T-cell (primary cell): ENCODE data around the gene SOX6. TPM values are rescaled to one million over a fixed set of nuclear protein-coding genes. Genes with fewer than 3 reads are reported as not detected.

Source experiments
- ATAC-seq, 4 experiments: fragments of 200-7000 bp in 3 of 4; fragments of 150-1000 bp in 1 of 4; cut with Tn5 transposase; replicated peaks in 1 of 4; 1 replicate in 3 of 4; 2 replicates in 1 of 4; pipeline ENCODE4 v1.10.0; 2021; ENCODE audit warnings: moderate library complexity in 3 of 4, mild to moderate bottlenecking in 2 of 4, moderate number of reproducible peaks in 1 of 4
- CTCF ChIA-PET, 2 donors: fragments of 300-600 bp; sonication (Branson Sonifier 250); formaldehyde crosslinking; loops; one replicate each; lab custom pipeline; 2022; ENCODE audit warnings: antibody characterized with exemption in 2 of 2; lab: Charles Lee
- POLR2A ChIA-PET, 2 donors: fragments of 300-600 bp; sonication (Branson Sonifier 250); formaldehyde crosslinking; loops; one replicate each; lab custom pipeline; 2022; ENCODE audit warnings: antibody characterized with exemption in 2 of 2; lab: Charles Lee
- DNase-seq, 35 experiments: peaks; one replicate each; pipeline versions ENCODE4 v3.0.0 to v3.0.0-alpha.2; 2013 to 2023
- H3K27ac ChIP-seq: one replicate; pipeline ENCODE4 v1.5.1; 2013; ENCODE audit warnings: low read length
- H3K27me3 ChIP-seq, 2 experiments: replicated peaks in 1 of 2; 1 replicate in 1 of 2; 2 replicates in 1 of 2; pipeline versions ENCODE4 v1.6.1 to v1.7.0; 2013; ENCODE audit warnings: low read length in 1 of 2, mixed read lengths in 1 of 2; ENCODE audit not compliant: control insufficient read depth in 2 of 2, insufficient read depth in 2 of 2; ENCODE audit errors: extremely low read depth in 1 of 2
- H3K36me3 ChIP-seq, 2 donors: 1 replicate in 1 of 2; 2 replicates in 1 of 2; pipeline versions ENCODE4 v1.6.1 to v1.7.0; 2013; ENCODE audit warnings: low read length in 1 of 2; ENCODE audit not compliant: control insufficient read depth in 2 of 2, insufficient read depth in 1 of 2; ENCODE audit errors: extremely low read depth in 1 of 2
- H3K4me1 ChIP-seq, 2 experiments: 1 replicate in 1 of 2; 2 replicates in 1 of 2; pipeline versions ENCODE4 v1.6.1 to v1.7.0; 2013; ENCODE audit warnings: low read length in 2 of 2, mixed read lengths in 1 of 2; ENCODE audit not compliant: insufficient read depth in 2 of 2, control insufficient read depth in 1 of 2; ENCODE audit errors: extremely low read depth in 1 of 2
- H3K4me3 ChIP-seq, 2 donors: 1 replicate in 1 of 2; 2 replicates in 1 of 2; pipeline versions ENCODE4 v1.5.1 to v1.7.0; 2013; ENCODE audit warnings: mild to moderate bottlenecking in 2 of 2, low read length in 1 of 2, moderate library complexity in 1 of 2; ENCODE audit not compliant: control insufficient read depth in 1 of 2; ENCODE audit errors: extremely low read depth in 1 of 2
- H3K9me3 ChIP-seq: 2 replicates; pipeline ENCODE4 v1.7.0; 2013
- H3K27ac Mint-ChIP-seq, 2 donors: one replicate each; pipeline ENCODE4 v1.8.0; 2020 to 2021; ENCODE audit warnings: mild to moderate bottlenecking in 2 of 2, mixed read lengths in 2 of 2
- H3K27me3 Mint-ChIP-seq, 2 donors: one replicate each; pipeline ENCODE4 v1.8.0; 2021 to 2022; ENCODE audit warnings: mixed read lengths in 2 of 2
- H3K36me3 Mint-ChIP-seq: one replicate; pipeline ENCODE4 v1.8.0; 2021; ENCODE audit warnings: mixed read lengths
- H3K4me1 Mint-ChIP-seq, 3 donors: one replicate each; pipeline ENCODE4 v1.8.0; 2020 to 2022; ENCODE audit warnings: mixed read lengths in 3 of 3, mild to moderate bottlenecking in 1 of 3
- H3K4me3 Mint-ChIP-seq, 3 donors: one replicate each; pipeline ENCODE4 v1.8.0; 2020 to 2022; ENCODE audit warnings: mild to moderate bottlenecking in 3 of 3, mixed read lengths in 3 of 3, moderate library complexity in 3 of 3
- H3K9me3 Mint-ChIP-seq, 3 donors: one replicate each; pipeline ENCODE4 v1.8.0; 2020 to 2022; ENCODE audit warnings: mixed read lengths in 3 of 3
- WGBS: methylation state at CpG from one replicate; pipeline ENCODE4 v1.1.5; 2013; ENCODE audit warnings: missing lambda C conversion rate; ENCODE audit not compliant: insufficient coverage; 5-methylcytosine and 5-hydroxymethylcytosine counted together
- total RNA-seq, 35 experiments: library from RNA in 6 of 35; stranded (reverse) in 6 of 35; fragments of 120-200 nt in 1 of 35; gene quantifications; one replicate each; pipeline versions ENCODE4 v1.2.1 to v1.2.4 and lab custom pipeline; 2013 to 2026

SOX6 gene
- total RNA-seq, 5 donors from 2014 or later (not counting 1 experiment from before 2014, with no cell fraction given), result 0.16 TPM; not detected in 4

- no peak overlapping the region for H3K4me3 ChIP-seq
- no peaks in the 10 kb centered on the region for H3K4me1 Mint-ChIP-seq
- WGBS, result 100% methylated on average over 2 of the region's 3 CpGs
- DNase-seq, result no peak
- H3K9me3 Mint-ChIP-seq, result peaks cover 4 to 33% (median 7%) of the 10 kb centered on the region in 3 donors
- no peaks in the 10 kb centered on the region for H3K4me1 ChIP-seq
- no peaks in the 10 kb centered on the region for H3K27me3 Mint-ChIP-seq
- ChIA-PET POLR2A (no interaction called here), CTCF (no interaction called here)
- H3K36me3 ChIP-seq, result no peaks in the 10 kb centered on the region
- H3K9me3 ChIP-seq, result no peaks in the 10 kb centered on the region
- H3K27ac ChIP-seq, result no peak overlapping the region
- H3K27ac Mint-ChIP-seq, result no peak overlapping the region
- no peaks in the 10 kb centered on the region for H3K27me3 ChIP-seq
- no peak for ATAC-seq
- no peaks in the 10 kb centered on the region for H3K36me3 Mint-ChIP-seq
- no peak overlapping the region for H3K4me3 Mint-ChIP-seq
Measured at GRCh38 chr11:16265022-16265421, 91.3 kb downstream of the SOX6 start.

- H3K4me3 ChIP-seq, result no peak overlapping the region
- H3K9me3 ChIP-seq, result no peaks in the 10 kb centered on the region
- Mint-ChIP-seq H3K4me1 (no peaks in the 10 kb centered on the region), H3K4me3 (no peak overlapping the region), H3K36me3 (no peaks in the 10 kb centered on the region), H3K9me3 (peaks cover 0 to 32% (median 7%) of the 10 kb centered on the region in 3 donors), H3K27ac (no peak overlapping the region), H3K27me3 (no peaks in the 10 kb centered on the region)
- H3K4me1 ChIP-seq, result no peaks in the 10 kb centered on the region
- no peak overlapping the region for H3K27ac ChIP-seq
- DNase-seq (no peak), ATAC-seq (no peak)
- ChIA-PET CTCF (no interaction called here), POLR2A (no interaction called here)
- no peaks in the 10 kb centered on the region for H3K36me3 ChIP-seq
- H3K27me3 ChIP-seq, result no peaks in the 10 kb centered on the region
Measured at GRCh38 chr11:16262645-16262955, 93.7 kb downstream of the SOX6 start.

GRCh38 chr11:16261836-16262644 lies 94.3 kb downstream of the SOX6 start:
- Mint-ChIP-seq H3K27me3 (no peaks in the 10 kb centered on the region), H3K9me3 (peaks cover 2 to 32% (median 10%) of the 10 kb centered on the region in 3 donors), H3K4me1 (no peaks in the 10 kb centered on the region), H3K27ac (no peak overlapping the region), H3K36me3 (no peaks in the 10 kb centered on the region), H3K4me3 (no peak overlapping the region)
- DNase-seq (no peak), ATAC-seq (no peak)
- Histone ChIP-seq H3K36me3 (no peaks in the 10 kb centered on the region), H3K4me3 (no peak overlapping the region), H3K9me3 (no peaks in the 10 kb centered on the region), H3K27me3 (no peaks in the 10 kb centered on the region), H3K4me1 (no peaks in the 10 kb centered on the region), H3K27ac (no peak overlapping the region)
- CTCF ChIA-PET, result no interaction called here
- POLR2A ChIA-PET, result no interaction called here
- no CpG with 5 or more reads among the region's 3 CpGs for WGBS

GRCh38 chr11:16252373-16252772 lies 104.0 kb downstream of the SOX6 start:
- no peak for ATAC-seq

GRCh38 chr11:16248248-16248647 lies 108.1 kb downstream of the SOX6 start:
- no peak overlapping the region for H3K4me3 Mint-ChIP-seq
- H3K4me1 ChIP-seq, result no peaks in the 10 kb centered on the region
- no peak for DNase-seq
- CTCF ChIA-PET, result no interaction called here
- H3K27ac Mint-ChIP-seq, result no peak overlapping the region
- no peaks in the 10 kb centered on the region for H3K36me3 ChIP-seq
- no peaks in the 10 kb centered on the region for H3K27me3 ChIP-seq
- peaks cover 4 to 15% (median 5%) of the 10 kb centered on the region in 3 donors for H3K9me3 Mint-ChIP-seq
- H3K27me3 Mint-ChIP-seq, result no peaks in the 10 kb centered on the region
- WGBS, result no CpG with 5 or more reads among the region's 2 CpGs
- no peaks in the 10 kb centered on the region for H3K4me1 Mint-ChIP-seq
- no peak overlapping the region for H3K4me3 ChIP-seq
- no peak for ATAC-seq
- H3K9me3 ChIP-seq, result no peaks in the 10 kb centered on the region
- no peaks in the 10 kb centered on the region for H3K36me3 Mint-ChIP-seq
- H3K27ac ChIP-seq, result no peak overlapping the region
- POLR2A ChIA-PET, result no interaction called here

More at GRCh38 chr11:16252373-16252772, 104.0 kb downstream of the SOX6 start:
- Histone ChIP-seq H3K4me1 (no peaks in the 10 kb centered on the region), H3K9me3 (no peaks in the 10 kb centered on the region), H3K36me3 (no peaks in the 10 kb centered on the region), H3K27me3 (no peaks in the 10 kb centered on the region), H3K27ac (no peak overlapping the region), H3K4me3 (no peak overlapping the region)
- H3K4me1 Mint-ChIP-seq, result no peaks in the 10 kb centered on the region
- CTCF ChIA-PET, result no interaction called here
- no peaks in the 10 kb centered on the region for H3K27me3 Mint-ChIP-seq
- peaks cover 4 to 18% (median 6%) of the 10 kb centered on the region in 3 donors for H3K9me3 Mint-ChIP-seq
- H3K4me3 Mint-ChIP-seq, result no peak overlapping the region
- POLR2A ChIA-PET, result no interaction called here
- no peaks in the 10 kb centered on the region for H3K36me3 Mint-ChIP-seq
- no peak overlapping the region for H3K27ac Mint-ChIP-seq
- no peak for DNase-seq
- 64% methylated on average over 2 of the region's 4 CpGs for WGBS

- H3K27me3 Mint-ChIP-seq, result no peaks in the 10 kb centered on the region
- ATAC-seq (no peak), DNase-seq (no peak)
- H3K36me3 Mint-ChIP-seq, result no peaks in the 10 kb centered on the region
- Histone ChIP-seq H3K27me3 (no peaks in the 10 kb centered on the region), H3K9me3 (no peaks in the 10 kb centered on the region), H3K36me3 (no peaks in the 10 kb centered on the region), H3K4me3 (no peak overlapping the region), H3K4me1 (no peaks in the 10 kb centered on the region), H3K27ac (no peak overlapping the region)
- ChIA-PET CTCF (no interaction called here), POLR2A (no interaction called here)
- peaks cover 5 to 17% (median 11%) of the 10 kb centered on the region in 3 donors for H3K9me3 Mint-ChIP-seq
- H3K4me1 Mint-ChIP-seq, result no peaks in the 10 kb centered on the region
- WGBS, result 54% methylated on average over 2 of the region's 2 CpGs
- H3K27ac Mint-ChIP-seq, result no peak overlapping the region
- no peak overlapping the region for H3K4me3 Mint-ChIP-seq
Measured at GRCh38 chr11:16242806-16243205, 113.5 kb downstream of the SOX6 start.
